Measurements from ENCODE around the gene EPHB2. TPM values are rescaled to one million over a fixed set of nuclear protein-coding genes. Genes with fewer than 3 reads are reported as not detected.

Gene EPHB2
- total and polyA plus RNA-seq, 2 donors (not counting 3 experiments of a cell fraction or from before 2014, with no cell fraction given) = 50.8 to 69.1 TPM

- peaks cover 7% of the 10 kb centered on the region for H3K79me2 ChIP-seq (ENCODE audit: control insufficient read depth, insufficient read depth, low read length)
- H3K9me3 ChIP-seq (replicated peaks; ENCODE audit: control insufficient read depth, insufficient read depth, low read length) = no peaks in the 10 kb centered on the region
- no peaks in the 10 kb centered on the region for H3K27me3 ChIP-seq (ENCODE audit: control insufficient read depth in 2 of 2, insufficient read depth in 2 of 2, low read length in 2 of 2)
- intact Hi-C loops (cut with micrococcal nuclease) (no loop called here), dilution Hi-C loops (cut with MboI; ENCODE audit: extremely low pct_ligation_motif_present, low sequenced_read_pairs) (no loop called here)
- no peaks in the 10 kb centered on the region for H3K36me3 ChIP-seq (ENCODE audit: control insufficient read depth in 2 of 2, extremely low read depth in 1 of 2, insufficient read depth in 2 of 2, low read length in 2 of 2)
- H3K4me2 ChIP-seq (ENCODE audit: insufficient read depth, low read length) = no peak overlapping the region
- H3K4me3 ChIP-seq (replicated peaks in 1 of 3; ENCODE audit: insufficient read depth in 1 of 3, low read depth in 1 of 3, low read length in 3 of 3) = no peak overlapping the region
- H3K27ac ChIP-seq (ENCODE audit: insufficient read depth, low read depth, low read length) = no peak overlapping the region
- H4K20me1 ChIP-seq (replicated peaks; ENCODE audit: control insufficient read depth, extremely low read depth, insufficient read depth, low read length) = no peaks in the 10 kb centered on the region
- BruUV-seq (replicated peaks) = no TSS peak
- no peak overlapping the region for H3K9ac ChIP-seq (replicated peaks; ENCODE audit: extremely low read depth, insufficient read depth, low read length)
- H3K4me1 ChIP-seq (ENCODE audit: control insufficient read depth, extremely low read depth, insufficient read depth, low read length) = peaks cover 4% of the 10 kb centered on the region
- TF ChIP-seq POLR2A (IDR thresholded peaks at IDR 0.05; ENCODE audit: low read depth, low read length) (no peak), MYC (IDR thresholded peaks at IDR 0.05; ENCODE audit: low read depth, low read length) (no peak), POLR2AphosphoS5 (IDR thresholded peaks at IDR 0.05; ENCODE audit: insufficient read depth, low read depth, low read length) (no peak), FOS (IDR thresholded peaks at IDR 0.05; ENCODE audit: borderline replicate concordance, insufficient read depth, low read length) (no peak), JUN (IDR thresholded peaks at IDR 0.05; ENCODE audit: borderline replicate concordance, insufficient read depth, insufficient read length, low read depth) (no peak), EZH2 (IDR thresholded peaks at IDR 0.05; ENCODE audit: borderline replicate concordance, low read depth, low read length, severe bottlenecking) (no peak), GATA2 (IDR thresholded peaks at IDR 0.05; ENCODE audit: insufficient read depth, insufficient read length, low read depth, low read length) (no peak)
- TF ChIP-seq, protein P1, sequence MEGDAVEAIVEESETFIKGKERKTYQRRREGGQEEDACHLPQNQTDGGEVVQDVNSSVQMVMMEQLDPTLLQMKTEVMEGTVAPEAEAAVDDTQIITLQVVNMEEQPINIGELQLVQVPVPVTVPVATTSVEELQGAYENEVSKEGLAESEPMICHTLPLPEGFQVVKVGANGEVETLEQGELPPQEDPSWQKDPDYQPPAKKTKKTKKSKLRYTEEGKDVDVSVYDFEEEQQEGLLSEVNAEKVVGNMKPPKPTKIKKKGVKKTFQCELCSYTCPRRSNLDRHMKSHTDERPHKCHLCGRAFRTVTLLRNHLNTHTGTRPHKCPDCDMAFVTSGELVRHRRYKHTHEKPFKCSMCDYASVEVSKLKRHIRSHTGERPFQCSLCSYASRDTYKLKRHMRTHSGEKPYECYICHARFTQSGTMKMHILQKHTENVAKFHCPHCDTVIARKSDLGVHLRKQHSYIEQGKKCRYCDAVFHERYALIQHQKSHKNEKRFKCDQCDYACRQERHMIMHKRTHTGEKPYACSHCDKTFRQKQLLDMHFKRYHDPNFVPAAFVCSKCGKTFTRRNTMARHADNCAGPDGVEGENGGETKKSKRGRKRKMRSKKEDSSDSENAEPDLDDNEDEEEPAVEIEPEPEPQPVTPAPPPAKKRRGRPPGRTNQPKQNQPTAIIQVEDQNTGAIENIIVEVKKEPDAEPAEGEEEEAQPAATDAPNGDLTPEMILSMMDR (IDR thresholded peaks at IDR 0.05; ENCODE audit: extremely low read depth in 1 of 2, insufficient read depth in 1 of 2, low read depth in 1 of 2, low read length in 2 of 2) = no peak
- TF ChIP-seq, protein P2, sequence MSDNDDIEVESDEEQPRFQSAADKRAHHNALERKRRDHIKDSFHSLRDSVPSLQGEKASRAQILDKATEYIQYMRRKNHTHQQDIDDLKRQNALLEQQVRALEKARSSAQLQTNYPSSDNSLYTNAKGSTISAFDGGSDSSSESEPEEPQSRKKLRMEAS (IDR thresholded peaks at IDR 0.05; ENCODE audit: insufficient read depth, insufficient read length) = no peak
- FAIRE-seq (no peak), DNase-seq (ENCODE audit: low read depth, low spot score) (no peak)
- no peaks in the 10 kb centered on the region for H3K9me1 ChIP-seq (replicated peaks; ENCODE audit: control insufficient read depth, extremely low read depth, insufficient read depth, low read length)
- POLR2A ChIA-PET = no interaction called here
- H2AFZ ChIP-seq (ENCODE audit: low read depth, low read length) = no peak overlapping the region
- CTCF ChIA-PET = interaction anchor here (0.7 to 2.2 kb wide), 3 partner anchors 9 to 91 kb away, joined by 3 to 5 read pairs (median 3); no protein-coding TSS in a partner anchor
Observed at GRCh38 chr1:22794647-22795365, 84.2 kb downstream of the EPHB2 start.
